CD8-positive, alpha-beta memory T cell (primary cell): ENCODE results near the gene MAGEB6. TPM values are rescaled to one million over a fixed set of nuclear protein-coding genes. Genes with fewer than 3 reads are reported as not detected.

ENCODE experiments used
- CTCF ChIA-PET: fragments of 350-600 bp; sonication (Branson Sonifier 250); formaldehyde crosslinking; loops from one replicate; lab custom pipeline; 2021; ENCODE audit warnings: antibody characterized with exemption; lab: Charles Lee
- POLR2A ChIA-PET: fragments of 350-600 bp; sonication (Branson Sonifier 250); formaldehyde crosslinking; loops from one replicate; lab custom pipeline; 2021; ENCODE audit warnings: antibody characterized with exemption; lab: Charles Lee
- DNase-seq, 5 donors: peaks; one replicate each; pipeline versions ENCODE4 v3.0.0 to v3.0.0-alpha.2; 2020 to 2022; ENCODE audit warnings: mixed read lengths in 1 of 5
- H3K27ac ChIP-seq: one replicate; pipeline ENCODE4 v1.7.0; 2013; ENCODE audit warnings: low read depth, mild to moderate bottlenecking, low read length, moderate library complexity
- H3K27me3 ChIP-seq: 2 replicates; pipeline ENCODE4 v1.7.0; 2013; ENCODE audit warnings: low read length, mild to moderate bottlenecking; ENCODE audit not compliant: insufficient read depth, poor library complexity, severe bottlenecking
- H3K36me3 ChIP-seq: 2 replicates; pipeline ENCODE4 v1.7.0; 2013; ENCODE audit warnings: mild to moderate bottlenecking, low read length, moderate library complexity; ENCODE audit not compliant: insufficient read depth
- H3K4me1 ChIP-seq: 2 replicates; pipeline ENCODE4 v1.7.0; 2013; ENCODE audit warnings: mild to moderate bottlenecking, low read length, moderate library complexity; ENCODE audit not compliant: insufficient read depth
- H3K4me3 ChIP-seq: 2 replicates; pipeline ENCODE4 v1.7.0; 2013; ENCODE audit warnings: mild to moderate bottlenecking, low read length
- H3K9me3 ChIP-seq: 2 replicates; pipeline ENCODE4 v1.7.0; 2013; ENCODE audit warnings: mild to moderate bottlenecking, low read length
- H3K27ac Mint-ChIP-seq, 8 donors: one replicate each; pipeline ENCODE4 v1.8.0; 2020 to 2021; ENCODE audit warnings: mixed read lengths in 8 of 8, mild to moderate bottlenecking in 6 of 8, inconsistent platforms in 3 of 8, moderate library complexity in 3 of 8
- H3K27me3 Mint-ChIP-seq, 2 donors: one replicate each; pipeline ENCODE4 v1.8.0; 2020 to 2021; ENCODE audit warnings: mixed read lengths in 2 of 2, mild to moderate bottlenecking in 1 of 2, moderate library complexity in 1 of 2
- H3K36me3 Mint-ChIP-seq, 3 donors: one replicate each; pipeline ENCODE4 v1.8.0; 2020 to 2021; ENCODE audit warnings: mixed read lengths in 3 of 3, inconsistent platforms in 1 of 3, mild to moderate bottlenecking in 1 of 3
- H3K4me1 Mint-ChIP-seq, 3 donors: one replicate each; pipeline ENCODE4 v1.8.0; 2020 to 2021; ENCODE audit warnings: mixed read lengths in 3 of 3, inconsistent platforms in 1 of 3, mild to moderate bottlenecking in 1 of 3
- H3K4me3 Mint-ChIP-seq, 7 donors: one replicate each; pipeline ENCODE4 v1.8.0; 2020 to 2021; ENCODE audit warnings: mixed read lengths in 7 of 7, mild to moderate bottlenecking in 6 of 7, moderate library complexity in 4 of 7, inconsistent platforms in 2 of 7
- H3K9me3 Mint-ChIP-seq, 5 donors: one replicate each; pipeline ENCODE4 v1.8.0; 2020 to 2022; ENCODE audit warnings: mixed read lengths in 5 of 5, mild to moderate bottlenecking in 3 of 5, moderate library complexity in 2 of 5, inconsistent platforms in 1 of 5
- polyA plus RNA-seq: library from polyadenylated mRNA; unstranded; fragments of 300-500 nt; fragmentation: Illumina TruSeq; gene quantifications from one replicate; pipeline ENCODE4 v1.2.3, GENCODE V29; 2021
- total RNA-seq, 2 experiments: library from RNA; stranded (reverse); gene quantifications; one replicate each; pipeline ENCODE4 v1.2.3, GENCODE V29; 2021

MAGEB6 gene
- total and polyA plus RNA-seq, 3 experiments from 2014 or later = not detected

GRCh38 chrX:26234177-26234576 lies 41.9 kb downstream of the MAGEB6 start:
- Mint-ChIP-seq H3K4me3 (no peak overlapping the region), H3K4me1 (no peaks in the 10 kb centered on the region), H3K27ac (no peak overlapping the region), H3K27me3 (no peaks in the 10 kb centered on the region), H3K36me3 (no peaks in the 10 kb centered on the region), H3K9me3 (peaks cover 0 to 16% (median 3%) of the 10 kb centered on the region in 5 donors)
- Histone ChIP-seq H3K9me3 (no peaks in the 10 kb centered on the region), H3K27ac (no peak overlapping the region), H3K4me1 (no peaks in the 10 kb centered on the region), H3K36me3 (no peaks in the 10 kb centered on the region), H3K27me3 (no peaks in the 10 kb centered on the region), H3K4me3 (no peak overlapping the region)
- CTCF ChIA-PET = no interaction called here
- no peak for DNase-seq
- POLR2A ChIA-PET = no interaction called here

Other genes with a start within 250 kb of the MAGEB6 start
- not detected for gene MAGEB18, start 54.1 kb upstream of the MAGEB6 start, total RNA-seq
- not detected for gene MAGEB18, start 54.1 kb upstream of the MAGEB6 start, polyA plus RNA-seq
- gene MAGEB6B, start 31.8 kb upstream of the MAGEB6 start, total RNA-seq = not detected
- not detected for gene MAGEB6B, start 31.8 kb upstream of the MAGEB6 start, polyA plus RNA-seq
- gene MAGEB5, start 23.7 kb downstream of the MAGEB6 start, total RNA-seq = not detected
- gene MAGEB5, start 23.7 kb downstream of the MAGEB6 start, polyA plus RNA-seq = not detected